HG03066 (cell line): ENCODE measurements around the gene PRR14L.
"Not testable (repeated sequence)": the region's sequence is repeated elsewhere in the genome, so short reads cannot be mapped to it uniquely, and the experiment has no call there.

Experiments used
- ATAC-seq: cut with Tn5 transposase; IDR thresholded peaks from one replicate; pipeline ENCODE4 v1.9.1; 2021; ENCODE audit warnings: low read depth; ENCODE audit not compliant: unreplicated experiment

Gene PRR14L

GRCh38 chr22:31683181-31684105 is 66.5 kb downstream of the PRR14L start:
- ATAC-seq: no peak

- no peak for ATAC-seq
Observed at GRCh38 chr22:31682751-31683150, 67.2 kb downstream of the PRR14L start.

GRCh38 chr22:31681349-31682345 is 68.3 kb downstream of the PRR14L start:
- no peak for ATAC-seq

GRCh38 chr22:31680861-31681341 is 69.0 kb downstream of the PRR14L start:
- ATAC-seq: no peak

- no peak for ATAC-seq
Observed at GRCh38 chr22:31678748-31679147, 71.2 kb downstream of the PRR14L start.

- ATAC-seq: peak; percentile 92
Observed at GRCh38 chr22:31676700-31677099, 73.2 kb downstream of the PRR14L start.

GRCh38 chr22:31674219-31674618 is 75.7 kb downstream of the PRR14L start:
- not testable (repeated sequence) for ATAC-seq

GRCh38 chr22:31668849-31669248 is 81.1 kb downstream of the PRR14L start:
- not testable (repeated sequence) for ATAC-seq

- ATAC-seq: no peak
Observed at GRCh38 chr22:31662668-31663037, 87.3 kb downstream of the PRR14L start.

- ATAC-seq: peak; percentile 75
Observed at GRCh38 chr22:31661851-31662667, 87.9 kb downstream of the PRR14L start, which contains the start of gene PISD. TSS of gene PISD (minus strand) at chr22:31662215. CDS start at chr22:31662208, 7 bp downstream.

GRCh38 chr22:31660860-31661341 is 89.0 kb downstream of the PRR14L start:
- not testable (repeated sequence) for ATAC-seq

- no peak for ATAC-seq
Observed at GRCh38 chr22:31659246-31659645, 90.7 kb downstream of the PRR14L start.

- no peak for ATAC-seq
Observed at GRCh38 chr22:31654408-31654807, 95.5 kb downstream of the PRR14L start.

- ATAC-seq: no peak
Observed at GRCh38 chr22:31653944-31654343, 96.0 kb downstream of the PRR14L start.

- ATAC-seq: no peak
Observed at GRCh38 chr22:31652911-31653684, 96.8 kb downstream of the PRR14L start.

GRCh38 chr22:31652088-31652487 is 97.8 kb downstream of the PRR14L start:
- no peak for ATAC-seq

GRCh38 chr22:31651664-31652063 is 98.3 kb downstream of the PRR14L start:
- ATAC-seq: no peak

- no peak for ATAC-seq
Observed at GRCh38 chr22:31650391-31650790, 99.5 kb downstream of the PRR14L start.
